ENCODE data around the gene IL12RB2. TPM values are rescaled to one million over a fixed set of nuclear protein-coding genes. Genes with fewer than 3 reads are reported as not detected.

Gene IL12RB2
- total RNA-seq, 1 donor from 2014 or later = 0.43 TPM

DNA sequence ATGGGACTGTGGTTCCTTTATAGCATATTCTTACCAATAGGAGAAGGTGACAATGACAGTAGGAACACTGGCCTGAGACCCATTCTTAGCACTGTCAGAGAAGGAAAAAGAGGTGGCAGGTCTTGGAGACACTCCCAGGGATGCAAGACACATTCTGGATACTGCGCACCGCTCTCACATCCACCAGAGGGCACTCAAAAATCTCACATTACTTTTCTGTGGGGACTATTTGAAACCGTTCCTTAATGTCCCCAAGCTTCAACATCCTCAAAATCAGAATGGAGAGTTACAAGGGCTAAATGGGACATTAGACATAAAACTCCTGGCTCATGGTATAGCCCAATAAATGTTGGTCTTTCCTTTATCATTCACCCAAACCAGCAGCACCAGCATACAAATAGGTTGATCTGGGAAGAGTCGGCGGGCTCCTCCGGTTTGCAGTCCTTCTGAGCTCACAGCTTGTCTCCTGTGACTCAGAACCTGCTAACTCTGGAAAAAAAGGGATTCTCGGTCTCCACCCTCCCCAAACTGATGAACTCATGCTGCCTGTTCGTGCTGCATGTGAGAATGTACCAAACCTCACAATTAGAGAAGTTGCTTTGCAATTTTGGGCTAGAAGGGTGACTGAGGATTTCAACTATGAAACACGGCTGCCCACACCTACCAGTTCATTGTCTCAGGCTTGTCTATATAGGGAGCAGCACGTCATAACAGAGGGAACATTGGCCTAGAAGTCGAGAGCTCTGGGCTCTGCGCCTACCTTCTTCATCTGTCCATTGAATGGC, 40.2 kb downstream of the IL12RB2 start:
- ATAC-seq = peak; percentile 92
- no peak for DNase-seq (ENCODE audit: low spot score)

DNA sequence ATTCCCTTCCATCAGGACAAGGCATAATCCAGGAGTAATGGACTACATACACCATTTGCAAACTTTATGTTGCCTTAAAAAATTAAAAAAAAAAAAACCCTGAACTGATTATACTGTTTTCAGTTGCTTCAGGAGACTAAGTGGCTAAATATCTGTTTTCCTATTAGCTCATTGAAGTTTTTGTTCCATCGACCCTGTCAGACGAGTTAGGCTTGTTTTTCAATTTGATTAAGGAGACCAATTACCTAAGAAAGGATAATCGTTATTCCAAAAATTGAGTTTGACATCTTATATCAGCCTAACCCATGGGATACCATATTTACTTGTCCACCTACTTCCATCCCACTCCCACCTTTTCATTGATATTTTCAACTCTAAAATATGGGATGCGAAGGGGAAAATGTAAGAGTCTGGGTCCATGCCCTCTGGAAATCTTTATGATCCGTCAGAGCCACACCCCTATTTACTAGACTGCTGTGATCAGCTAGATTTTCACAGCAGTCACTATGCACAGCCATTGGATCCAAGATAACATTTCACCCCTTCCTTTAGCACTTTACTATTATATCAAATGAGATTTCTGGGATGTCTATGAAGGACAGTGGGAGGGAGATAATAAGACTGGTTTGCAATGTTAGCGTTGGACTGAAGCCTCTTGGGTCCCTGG, 41.0 kb downstream of the IL12RB2 start:
- ATAC-seq (no peak), DNase-seq (ENCODE audit: low spot score) (no peak)

DNA sequence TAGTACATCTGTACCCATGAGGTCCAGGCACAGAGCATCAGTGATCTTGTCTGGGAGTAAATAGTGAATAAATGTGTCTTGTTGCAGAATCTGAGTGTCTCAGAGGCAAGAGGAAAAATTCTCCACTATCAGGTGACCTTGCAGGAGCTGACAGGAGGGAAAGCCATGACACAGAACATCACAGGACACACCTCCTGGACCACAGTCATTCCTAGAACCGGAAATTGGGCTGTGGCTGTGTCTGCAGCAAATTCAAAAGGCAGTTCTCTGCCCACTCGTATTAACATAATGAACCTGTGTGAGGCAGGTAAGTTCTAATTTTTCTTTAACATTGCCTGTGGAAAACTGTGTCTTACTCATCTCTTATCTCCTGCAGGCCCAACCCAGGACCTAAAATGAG, 43.1 kb downstream of the IL12RB2 start:
- DNase-seq (ENCODE audit: low spot score) (no peak), ATAC-seq (no peak)

DNA sequence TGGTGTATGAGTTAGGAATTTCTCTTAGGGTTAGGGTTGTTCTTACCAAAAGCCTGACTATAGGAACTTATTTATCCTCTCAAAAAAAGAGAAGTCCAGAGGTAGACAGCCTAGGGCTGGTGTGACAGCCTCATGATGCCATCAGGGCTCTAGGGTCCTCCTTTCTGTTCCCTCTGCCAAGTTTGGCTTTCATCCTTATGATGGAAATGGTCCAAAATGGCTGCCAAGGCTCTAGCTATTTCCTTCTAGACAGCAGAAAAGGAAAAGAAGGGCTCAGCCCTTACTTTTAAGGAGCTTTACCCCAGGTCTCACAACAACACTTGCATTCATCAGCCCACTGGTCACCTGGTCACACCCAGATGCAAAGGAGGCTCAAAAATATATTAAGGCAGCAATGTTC, 44.5 kb downstream of the IL12RB2 start:
- ATAC-seq = no peak
- no peak for DNase-seq (ENCODE audit: low spot score)

DNA sequence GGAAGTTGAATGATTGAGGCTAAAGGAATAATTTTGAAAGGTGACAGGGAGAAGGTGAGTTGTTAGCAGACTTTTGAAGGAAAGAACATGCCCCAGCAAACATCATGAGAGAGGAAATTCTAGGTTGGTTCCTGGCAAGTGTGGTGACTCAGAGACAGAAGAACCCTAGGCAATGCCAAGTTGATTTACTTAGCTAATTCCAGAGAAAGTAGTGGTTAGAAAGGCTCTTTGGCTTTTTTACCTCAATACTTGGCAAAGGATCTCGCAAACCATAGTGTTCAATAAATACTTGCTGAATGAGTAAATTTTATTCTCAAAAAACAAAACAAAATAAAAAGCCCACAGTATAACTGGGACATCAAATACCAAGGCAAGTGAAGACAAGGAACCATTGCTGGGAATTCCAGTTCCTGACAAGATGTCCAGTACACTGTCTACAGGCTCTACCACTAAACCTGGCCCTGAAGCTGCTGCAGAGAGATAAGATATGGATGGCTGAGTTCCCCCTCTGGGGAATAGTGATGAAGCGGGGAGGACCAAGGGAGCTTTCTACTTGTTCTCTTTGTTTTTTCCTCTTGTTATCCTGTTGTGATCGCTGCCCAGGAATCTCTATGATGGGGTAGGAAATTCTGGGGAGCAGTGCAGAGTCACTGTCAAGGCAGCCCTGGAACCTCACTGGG, 48.2 kb downstream of the IL12RB2 start:
- no peak for ATAC-seq

DNA sequence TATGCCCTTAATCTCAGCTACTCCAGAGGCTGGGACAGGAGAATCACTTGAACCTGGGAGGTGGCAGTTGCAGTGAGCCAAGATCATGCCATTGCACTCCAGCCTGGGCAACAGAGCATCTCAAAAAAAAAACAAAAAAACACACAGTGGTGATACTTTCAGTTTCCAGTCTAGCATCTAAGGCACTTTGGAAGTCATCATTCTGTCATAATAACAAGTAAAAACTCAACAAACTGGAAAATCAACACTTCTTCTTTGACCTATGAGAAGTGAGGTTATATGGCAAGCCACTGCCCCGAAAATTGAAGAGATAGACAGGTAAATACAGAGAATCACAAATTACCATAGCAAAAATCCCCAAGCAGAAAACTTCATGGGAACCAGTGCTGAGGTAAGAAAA, 51.9 kb downstream of the IL12RB2 start:
- ATAC-seq (no peak), DNase-seq (ENCODE audit: low spot score) (no peak)

More for the DNA sequence above, 48.2 kb downstream of the IL12RB2 start:
- DNase-seq (ENCODE audit: low spot score) = no peak

DNA sequence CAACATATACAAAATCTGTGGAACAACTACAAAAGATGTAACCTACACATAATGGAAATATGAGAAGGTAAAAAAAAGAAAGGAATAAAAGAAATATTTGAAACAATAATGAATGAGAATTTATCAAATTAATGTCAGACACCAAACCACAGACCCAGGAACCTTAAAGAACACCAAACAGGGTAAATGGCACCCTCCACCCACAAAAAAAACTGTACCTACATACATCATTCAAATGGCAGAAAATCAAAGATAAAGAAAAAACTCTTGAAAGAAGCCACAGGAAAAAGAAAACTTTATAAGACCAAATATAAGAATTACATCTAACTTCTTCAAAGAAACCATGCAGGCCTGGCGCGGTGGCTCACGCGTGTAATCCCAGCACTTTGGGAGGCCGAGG, 54.0 kb downstream of the IL12RB2 start:
- no peak for ATAC-seq
- no peak for DNase-seq (ENCODE audit: low spot score)

DNA sequence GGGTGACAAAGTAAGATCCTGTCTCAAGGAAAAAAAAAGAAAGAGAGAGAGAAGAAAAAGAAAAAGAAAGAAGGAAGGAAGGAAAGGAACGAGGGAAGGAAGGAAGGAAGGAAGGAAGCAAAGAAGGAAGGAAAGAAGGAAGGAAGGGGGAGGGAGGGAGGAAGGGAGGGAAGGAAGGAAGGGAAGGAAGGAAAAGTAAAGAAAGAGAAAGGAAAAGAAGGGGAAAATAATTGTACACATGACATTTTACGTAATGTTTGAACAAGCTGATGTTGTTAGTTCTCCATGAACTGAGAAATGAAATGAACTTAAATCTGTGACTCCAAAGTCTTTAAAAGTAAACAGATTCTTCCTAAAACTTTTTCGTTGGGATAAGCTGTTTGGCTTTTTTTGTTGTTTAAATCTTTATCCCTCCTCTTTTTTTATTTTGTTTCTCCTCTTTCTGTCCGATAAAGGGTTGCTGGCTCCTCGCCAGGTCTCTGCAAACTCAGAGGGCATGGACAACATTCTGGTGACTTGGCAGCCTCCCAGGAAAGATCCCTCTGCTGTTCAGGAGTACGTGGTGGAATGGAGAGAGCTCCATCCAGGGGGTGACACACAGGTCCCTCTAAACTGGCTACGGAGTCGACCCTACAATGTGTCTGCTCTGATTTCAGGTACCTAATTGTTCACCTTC, 59.8 kb downstream of the IL12RB2 start:
- peak; percentile 83 for ATAC-seq

DNA sequence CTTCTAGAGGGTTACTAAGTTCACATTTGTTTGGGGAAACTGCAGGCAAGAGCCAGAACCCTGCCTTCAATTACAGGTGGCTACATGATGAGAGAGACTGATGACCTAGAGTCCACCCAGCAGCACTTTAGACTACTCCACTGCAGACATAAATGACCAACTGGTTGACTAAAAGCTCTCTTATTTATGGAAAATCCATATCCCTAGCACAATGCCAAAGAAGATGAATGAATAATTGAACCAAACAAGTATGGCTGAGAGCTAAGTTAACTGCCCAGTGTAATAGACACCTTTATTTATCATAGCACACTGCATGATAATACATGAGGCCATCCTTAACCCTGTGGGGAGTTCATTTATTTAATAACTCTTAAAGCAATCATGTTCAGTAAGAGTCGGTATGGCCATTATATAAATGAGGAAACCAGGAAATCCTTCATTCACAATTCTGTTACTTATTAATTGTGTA, 60.4 kb downstream of the IL12RB2 start:
- ATAC-seq (peak; percentile 81), DNase-seq (ENCODE audit: low spot score) (no peak)

More for the DNA sequence above, 59.8 kb downstream of the IL12RB2 start:
- peak; percentile 85 for DNase-seq (ENCODE audit: low spot score)

DNA sequence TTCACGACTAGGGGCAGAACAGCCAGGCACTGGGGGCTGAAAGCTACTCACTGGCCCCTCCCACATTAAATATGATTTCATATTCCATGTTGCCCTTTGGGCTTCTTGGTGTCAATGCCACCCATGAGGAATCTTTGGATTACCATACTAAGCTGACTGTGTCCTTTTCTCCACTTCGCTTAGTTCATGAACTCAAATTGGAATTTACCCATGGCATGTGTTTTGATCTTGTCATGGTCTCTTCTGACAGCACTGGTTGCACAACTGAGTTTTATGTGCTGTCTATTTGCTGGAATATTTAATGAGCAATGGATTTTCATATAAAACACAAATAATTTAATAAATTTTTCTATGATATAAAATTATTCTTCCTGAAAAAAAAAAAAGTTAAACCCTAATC, 63.4 kb downstream of the IL12RB2 start:
- DNase-seq (ENCODE audit: low spot score) (no peak), ATAC-seq (peak; percentile 56)

DNA sequence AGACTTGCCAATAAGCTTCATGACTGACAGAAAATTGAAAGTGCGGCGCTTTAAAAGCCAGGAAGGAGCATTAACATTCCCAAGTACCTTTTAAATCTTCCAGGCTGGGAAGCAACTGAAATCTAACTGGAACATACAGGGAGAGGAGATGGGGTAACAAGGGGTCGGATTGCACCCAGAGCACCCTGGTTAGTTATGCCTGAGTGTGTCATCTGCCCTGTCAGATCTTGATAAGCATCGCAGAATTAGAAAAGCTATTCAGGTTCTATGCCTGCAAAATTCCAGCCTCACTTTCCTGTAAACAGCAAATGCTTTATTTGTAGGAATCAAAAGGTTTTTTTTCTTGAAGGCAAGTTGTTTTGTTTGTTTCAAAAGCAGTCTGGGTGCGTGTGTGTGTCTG, 64.0 kb downstream of the IL12RB2 start:
- ATAC-seq = peak; percentile 23
- DNase-seq (ENCODE audit: low spot score) = no peak

DNA sequence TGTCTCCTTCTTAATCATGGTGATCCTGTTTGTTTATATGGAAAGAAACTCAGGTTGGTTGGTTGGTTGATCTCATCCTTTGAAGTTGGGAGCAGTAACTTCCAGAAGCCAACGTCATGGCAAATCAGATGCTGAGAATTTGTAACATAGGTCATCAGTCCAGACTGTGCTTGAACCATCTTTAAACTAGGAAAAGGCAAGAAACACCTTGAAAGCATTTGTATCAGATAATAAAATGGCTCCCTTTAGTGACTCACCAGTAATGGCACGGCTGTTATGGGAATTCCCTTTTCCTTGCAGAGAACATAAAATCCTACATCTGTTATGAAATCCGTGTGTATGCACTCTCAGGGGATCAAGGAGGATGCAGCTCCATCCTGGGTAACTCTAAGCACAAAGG, 64.5 kb downstream of the IL12RB2 start:
- DNase-seq (ENCODE audit: low spot score) (no peak), ATAC-seq (no peak)

DNA sequence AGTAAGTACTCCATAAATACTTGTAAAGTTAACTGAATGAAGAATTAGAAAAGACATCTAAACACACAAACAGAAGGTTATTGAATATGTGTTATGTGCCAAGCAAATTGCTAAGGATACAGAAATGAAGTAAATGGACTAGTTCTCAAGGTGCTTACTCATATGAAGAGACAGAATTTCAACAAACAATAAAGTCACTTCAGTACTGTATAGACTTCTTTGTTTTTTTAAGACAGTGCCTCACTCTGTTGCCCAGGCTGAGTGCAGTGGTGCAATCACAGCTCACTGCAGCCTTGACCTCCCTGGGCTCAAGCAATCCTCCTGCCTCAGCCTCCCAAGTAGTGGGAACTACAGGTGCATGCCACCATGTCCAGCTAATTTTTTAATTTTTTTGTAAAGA, 65.2 kb downstream of the IL12RB2 start:
- DNase-seq (ENCODE audit: low spot score) (no peak), ATAC-seq (no peak)

DNA sequence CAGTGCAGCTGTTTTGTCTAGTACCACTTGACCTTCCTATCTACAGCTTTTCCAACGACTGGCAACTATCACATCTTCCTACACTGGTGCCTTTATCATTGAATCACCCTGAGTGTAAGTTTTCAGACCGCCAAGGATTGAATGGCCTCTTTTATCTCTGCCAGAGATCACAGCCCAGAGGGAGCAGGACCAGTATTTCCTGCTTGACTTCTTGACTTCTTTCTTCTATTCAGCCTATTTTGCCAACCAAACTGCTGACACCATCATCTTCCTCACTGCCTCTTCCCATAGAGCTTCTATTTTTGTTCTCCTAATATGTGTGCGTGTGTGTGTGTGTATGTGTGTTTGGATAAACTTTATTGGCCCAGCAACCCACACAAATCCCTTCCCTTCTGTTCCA, 68.7 kb downstream of the IL12RB2 start:
- DNase-seq (ENCODE audit: low spot score) = no peak

DNA sequence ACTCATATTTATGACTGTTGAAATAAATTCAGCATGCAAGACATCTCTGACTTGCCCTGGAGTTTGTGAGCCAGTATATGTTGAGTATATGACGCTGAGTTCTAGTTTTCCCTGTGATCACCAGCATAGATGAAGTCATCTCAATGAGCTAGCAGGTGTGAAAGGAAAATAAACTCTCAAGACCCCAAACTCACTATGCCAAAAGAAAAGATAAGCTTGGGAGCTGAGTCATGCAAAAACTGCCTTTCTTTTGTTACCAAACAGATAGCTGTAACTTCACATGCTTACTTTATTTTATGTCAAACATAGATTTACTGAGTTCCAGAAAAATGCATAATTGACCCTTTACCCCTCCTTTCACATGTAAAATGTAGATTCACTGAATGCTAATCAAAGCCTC, 69.6 kb downstream of the IL12RB2 start:
- DNase-seq (ENCODE audit: low spot score) = no peak
- ATAC-seq = no peak

More for the DNA sequence above, 68.7 kb downstream of the IL12RB2 start:
- ATAC-seq = no peak

DNA sequence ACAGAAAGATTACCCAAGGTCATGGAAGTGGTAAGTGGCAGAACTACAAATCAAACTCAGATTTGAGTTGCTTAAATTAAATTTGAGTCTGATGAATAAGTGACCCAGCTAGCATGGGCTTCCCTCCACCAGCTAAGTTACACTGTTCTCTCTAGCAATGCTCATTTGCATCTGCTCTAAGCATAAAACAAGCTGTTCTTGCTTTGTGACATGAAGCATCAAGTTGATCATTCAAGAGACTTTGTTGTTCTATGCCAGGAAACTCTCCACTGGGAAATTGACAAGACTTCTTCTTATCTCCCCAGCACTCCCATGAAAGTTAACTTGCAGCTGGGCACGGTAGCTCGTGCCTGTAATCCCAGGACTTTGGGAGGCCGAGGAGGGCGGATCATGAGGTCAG, 73.5 kb downstream of the IL12RB2 start:
- DNase-seq (ENCODE audit: low spot score) (no peak), ATAC-seq (no peak)

DNA sequence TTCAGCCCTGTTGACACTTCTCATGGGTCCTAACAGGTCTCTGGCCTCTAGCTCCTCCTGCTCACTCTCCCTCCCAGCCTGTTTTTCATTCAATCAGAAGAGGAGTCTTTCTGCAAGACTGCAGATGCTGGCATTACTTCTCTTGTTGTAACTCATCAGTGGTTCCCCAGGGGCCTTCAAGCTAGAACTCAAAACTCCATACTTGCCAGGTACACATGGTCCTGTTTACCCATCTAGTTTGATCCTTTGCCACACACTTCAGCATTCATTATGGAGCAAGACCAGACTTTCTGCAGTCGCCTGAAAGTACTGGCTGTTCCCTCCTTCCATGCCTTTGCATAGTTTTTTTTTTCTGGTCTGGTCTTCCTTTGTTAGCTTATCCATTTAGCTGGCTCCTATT, 74.6 kb downstream of the IL12RB2 start:
- peak; percentile 74 for ATAC-seq
- DNase-seq (ENCODE audit: low spot score) = no peak

DNA sequence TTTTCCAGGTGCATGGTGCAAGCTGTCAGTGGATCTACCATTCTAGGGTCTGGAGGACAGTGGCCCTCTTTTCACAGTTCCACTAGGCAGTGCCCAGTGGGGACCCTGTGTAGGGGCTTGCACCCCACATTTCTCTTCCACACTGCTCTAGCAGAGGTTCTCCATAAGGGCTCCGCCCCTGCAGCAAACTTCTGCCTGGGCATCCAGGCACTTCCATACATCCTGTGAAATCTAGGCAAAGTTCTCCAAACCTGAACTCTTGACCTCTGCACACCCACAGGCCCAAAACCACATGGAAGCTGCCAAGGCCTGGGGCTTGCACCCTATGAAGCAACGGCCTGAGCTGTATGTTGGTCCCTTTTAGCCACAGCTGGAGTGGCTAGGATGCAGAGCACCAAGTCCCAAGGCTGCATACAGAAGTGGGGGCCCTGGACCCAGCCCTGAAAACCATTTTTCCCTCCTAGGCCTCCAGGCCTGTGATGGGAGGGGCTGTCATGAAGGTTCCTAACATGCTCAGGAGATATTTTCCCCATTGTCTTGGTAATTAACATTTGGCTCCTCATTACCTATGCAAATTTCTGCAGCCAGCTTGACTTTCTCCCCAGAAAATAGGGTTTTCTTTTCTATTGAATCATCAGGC, 76.4 kb downstream of the IL12RB2 start:
- DNase-seq (ENCODE audit: low spot score) = no peak
- ATAC-seq = no peak

DNA sequence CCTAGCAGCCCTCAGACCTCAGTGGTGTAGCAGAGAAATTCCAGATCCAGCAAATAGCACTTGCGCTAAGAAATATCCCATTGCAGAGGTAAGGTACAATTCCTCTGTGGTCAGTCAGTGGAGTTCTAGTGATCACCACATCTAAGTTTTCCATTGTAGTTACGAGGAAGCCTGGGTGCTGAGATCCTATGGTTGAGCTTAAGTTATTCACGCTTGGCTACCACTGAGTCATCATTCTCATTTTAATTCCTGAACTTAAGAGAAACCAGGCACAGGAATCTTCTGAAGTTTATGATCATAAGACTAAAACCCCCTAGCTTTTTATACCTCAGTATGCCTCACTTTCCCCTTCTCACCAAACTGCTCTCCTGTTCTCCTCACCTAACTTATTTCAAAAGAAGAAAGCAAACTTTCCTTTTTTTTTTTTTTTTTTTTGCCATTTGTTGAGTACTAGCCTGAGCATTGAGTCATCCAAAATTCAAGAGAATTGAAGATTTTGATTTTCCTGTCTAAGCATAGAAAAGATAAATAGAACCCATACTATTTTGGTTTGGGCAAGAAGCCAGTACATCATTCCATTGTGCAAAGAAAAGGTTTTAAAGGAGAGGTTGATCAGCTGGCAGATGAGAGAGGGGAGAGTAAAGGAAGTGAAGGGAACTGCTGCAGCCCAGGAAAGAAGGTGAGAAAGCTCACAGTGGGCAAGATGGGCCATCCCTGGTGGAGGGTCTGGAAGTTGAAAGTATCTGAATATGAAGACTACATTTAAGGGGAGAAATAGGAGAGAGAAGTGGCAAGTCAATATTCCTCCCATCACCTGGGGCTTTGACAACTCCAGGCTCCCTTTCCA, 82.6 kb downstream of the IL12RB2 start:
- ATAC-seq (no peak), DNase-seq (ENCODE audit: low spot score) (no peak)

DNA sequence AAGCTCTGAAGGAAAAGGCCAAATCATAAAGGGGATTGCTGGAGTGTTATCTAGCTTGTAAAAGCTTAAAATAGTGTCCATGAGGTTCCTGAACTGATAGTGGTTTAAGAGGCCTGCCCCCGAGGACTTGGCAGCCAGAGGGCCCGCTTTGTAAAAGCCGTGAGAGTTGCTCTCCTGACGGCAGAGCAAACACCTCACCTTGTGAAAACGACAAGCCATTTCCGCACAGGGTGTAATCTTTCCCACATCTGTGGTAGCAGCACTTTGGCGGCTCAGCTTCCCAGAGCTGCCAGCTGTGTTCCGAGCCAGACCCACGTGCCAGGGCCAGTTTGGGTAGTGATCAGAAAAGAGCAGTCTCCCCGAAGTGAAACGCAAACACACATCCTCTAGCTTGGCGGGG, 85.6 kb downstream of the IL12RB2 start:
- DNase-seq (ENCODE audit: low spot score) (peak; percentile 64), ATAC-seq (peak; percentile 90)

Data from left lobe of liver (tissue), 2 donors.